ENCODE data around the gene BTN1A1. TPM values are rescaled to one million over a fixed set of nuclear protein-coding genes. Genes with fewer than 3 reads are reported as not detected.

BTN1A1 gene
- total and polyA plus RNA-seq, 4 donors = 0.06 to 0.26 (median 0.06) TPM; not detected in 1

- 3 to 7% methylated on average over 40 to 42 of the region's 42 CpGs for WGBS, 2 donors
- Histone ChIP-seq H3K9ac (ENCODE audit: insufficient read depth in 1 of 2, low read length in 2 of 2) (peak overlapping the region; percentile 29 to 64), H3K9me3 (ENCODE audit: control insufficient read depth in 4 of 4, insufficient read depth in 3 of 4, low read length in 3 of 4) (no peaks in the 10 kb centered on the region), H3K36me3 (ENCODE audit: control insufficient read depth in 4 of 4, insufficient read depth in 4 of 4, low read length in 4 of 4) (peaks cover 0 to 6% (median under 1%) of the 10 kb centered on the region in 4 donors), H3K27ac (ENCODE audit: low read depth in 1 of 2, low read length in 1 of 2) (peak overlapping the region in 1 of 2 donors; percentile 14), H3K4me1 (ENCODE audit: control insufficient read depth in 5 of 5, insufficient read depth in 5 of 5, low read length in 5 of 5) (peaks cover 0 to 17% (median 0%) of the 10 kb centered on the region in 5 donors), H3K4me3 (peak overlapping the region; percentile 27), H3K27me3 (ENCODE audit: control insufficient read depth in 3 of 3, insufficient read depth in 3 of 3, low read length in 2 of 3) (no peaks in the 10 kb centered on the region)
- TF ChIP-seq, protein P1, sequence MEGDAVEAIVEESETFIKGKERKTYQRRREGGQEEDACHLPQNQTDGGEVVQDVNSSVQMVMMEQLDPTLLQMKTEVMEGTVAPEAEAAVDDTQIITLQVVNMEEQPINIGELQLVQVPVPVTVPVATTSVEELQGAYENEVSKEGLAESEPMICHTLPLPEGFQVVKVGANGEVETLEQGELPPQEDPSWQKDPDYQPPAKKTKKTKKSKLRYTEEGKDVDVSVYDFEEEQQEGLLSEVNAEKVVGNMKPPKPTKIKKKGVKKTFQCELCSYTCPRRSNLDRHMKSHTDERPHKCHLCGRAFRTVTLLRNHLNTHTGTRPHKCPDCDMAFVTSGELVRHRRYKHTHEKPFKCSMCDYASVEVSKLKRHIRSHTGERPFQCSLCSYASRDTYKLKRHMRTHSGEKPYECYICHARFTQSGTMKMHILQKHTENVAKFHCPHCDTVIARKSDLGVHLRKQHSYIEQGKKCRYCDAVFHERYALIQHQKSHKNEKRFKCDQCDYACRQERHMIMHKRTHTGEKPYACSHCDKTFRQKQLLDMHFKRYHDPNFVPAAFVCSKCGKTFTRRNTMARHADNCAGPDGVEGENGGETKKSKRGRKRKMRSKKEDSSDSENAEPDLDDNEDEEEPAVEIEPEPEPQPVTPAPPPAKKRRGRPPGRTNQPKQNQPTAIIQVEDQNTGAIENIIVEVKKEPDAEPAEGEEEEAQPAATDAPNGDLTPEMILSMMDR (IDR thresholded peaks at IDR 0.05; ENCODE audit: control extremely low read depth, extremely low read depth) = no peak
- ATAC-seq (ENCODE audit: insufficient read depth, low FRiP score) (peak; percentile 75), DNase-seq (peak; percentile 74 to 86 (median 80))
Measured at GRCh38 chr6:26550250-26550993, 50.3 kb downstream of the BTN1A1 start.

DNA sequence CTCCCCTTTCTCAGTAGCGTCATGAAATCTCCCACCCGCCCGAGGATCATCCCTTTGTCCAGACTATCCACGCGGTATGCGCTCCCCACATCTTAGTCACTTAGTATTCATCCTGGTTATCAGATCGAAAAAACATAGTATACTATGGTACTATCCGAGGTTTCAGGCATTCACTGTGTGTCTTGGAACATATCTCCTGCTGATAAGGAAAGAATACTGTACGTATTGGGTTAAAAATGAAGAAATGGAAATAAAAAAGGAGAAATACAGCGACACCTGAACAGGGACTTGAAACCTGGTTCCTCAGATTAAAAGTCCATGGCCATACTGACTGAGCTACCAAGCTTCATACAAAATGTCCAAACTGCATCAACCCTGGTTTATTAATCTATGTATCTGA, 52.1 kb downstream of the BTN1A1 start:
- peaks cover 0 to 17% (median 0%) of the 10 kb centered on the region in 5 donors for H3K4me1 ChIP-seq (ENCODE audit: control insufficient read depth in 5 of 5, insufficient read depth in 5 of 5, low read length in 5 of 5)
- H3K9ac ChIP-seq (ENCODE audit: insufficient read depth in 1 of 2, low read length in 2 of 2) = no peak overlapping the region
- H3K36me3 ChIP-seq (ENCODE audit: control insufficient read depth in 4 of 4, insufficient read depth in 4 of 4, low read length in 4 of 4) = no peaks in the 10 kb centered on the region
- no peak overlapping the region for H3K27ac ChIP-seq (ENCODE audit: low read depth in 1 of 2, low read length in 1 of 2)
- WGBS, 2 donors = 89 to 91% methylated on average over 10 of the region's 10 CpGs
- no peak overlapping the region for H3K4me3 ChIP-seq
- no peaks in the 10 kb centered on the region for H3K27me3 ChIP-seq (ENCODE audit: control insufficient read depth in 3 of 3, insufficient read depth in 3 of 3, low read length in 2 of 3)
- ATAC-seq (ENCODE audit: insufficient read depth, low FRiP score) (no peak), DNase-seq (no peak)
- no peaks in the 10 kb centered on the region for H3K9me3 ChIP-seq (ENCODE audit: control insufficient read depth in 4 of 4, insufficient read depth in 3 of 4, low read length in 3 of 4)
- TF ChIP-seq, protein P1 (IDR thresholded peaks at IDR 0.05; ENCODE audit: control extremely low read depth, extremely low read depth) = no peak

DNA sequence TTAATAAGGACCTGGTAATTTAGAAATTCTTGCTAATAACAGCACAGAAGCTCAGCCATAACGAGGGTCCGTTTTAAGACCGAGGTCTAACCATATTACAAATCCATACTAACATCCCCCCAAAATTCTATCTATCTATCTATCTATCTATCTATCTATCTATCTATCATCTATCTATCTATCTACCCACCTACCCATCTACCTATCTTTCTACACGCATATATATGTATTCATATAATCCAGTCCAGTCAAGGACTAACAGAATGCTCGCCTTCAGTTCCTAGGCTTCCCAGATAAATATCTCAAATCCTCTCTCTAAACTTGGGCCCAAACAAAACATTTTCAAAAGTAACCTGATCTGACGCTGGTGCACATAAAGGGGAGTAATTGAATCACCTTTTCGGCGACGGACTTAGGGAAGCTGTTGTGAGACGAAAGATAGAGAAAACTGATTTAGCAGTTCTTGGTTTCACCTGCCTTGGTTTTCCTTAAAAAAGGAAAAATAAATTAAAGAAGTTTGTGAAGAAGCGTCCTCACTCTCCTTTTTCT, 52.6 kb downstream of the BTN1A1 start:
- H3K9ac ChIP-seq (ENCODE audit: insufficient read depth in 1 of 2, low read length in 2 of 2) = peak overlapping the region in 1 of 2 donors; percentile 83
- ATAC-seq (ENCODE audit: insufficient read depth, low FRiP score) (no peak), DNase-seq (no peak)
- peaks cover 0 to 17% (median 0%) of the 10 kb centered on the region in 5 donors for H3K4me1 ChIP-seq (ENCODE audit: control insufficient read depth in 5 of 5, insufficient read depth in 5 of 5, low read length in 5 of 5)
- H3K9me3 ChIP-seq (ENCODE audit: control insufficient read depth in 4 of 4, insufficient read depth in 3 of 4, low read length in 3 of 4) = no peaks in the 10 kb centered on the region
- no peaks in the 10 kb centered on the region for H3K27me3 ChIP-seq (ENCODE audit: control insufficient read depth in 3 of 3, insufficient read depth in 3 of 3, low read length in 2 of 3)
- TF ChIP-seq, protein P1 (IDR thresholded peaks at IDR 0.05; ENCODE audit: control extremely low read depth, extremely low read depth) = no peak
- 43 to 54% methylated on average over 11 of the region's 11 CpGs for WGBS, 2 donors
- no peaks in the 10 kb centered on the region for H3K36me3 ChIP-seq (ENCODE audit: control insufficient read depth in 4 of 4, insufficient read depth in 4 of 4, low read length in 4 of 4)
- H3K4me3 ChIP-seq = no peak overlapping the region
- no peak overlapping the region for H3K27ac ChIP-seq (ENCODE audit: low read depth in 1 of 2, low read length in 1 of 2)

All from lung (tissue), 12 donors.